HEK293 (cell line): ENCODE data around the gene CCDC28B.

Experiments
- CTCF ChIA-PET: fragments of 350-600 bp; formaldehyde crosslinking; extraction: SDS; loops from one replicate; lab custom pipeline; 2021; ENCODE audit warnings: antibody characterized with exemption; lab: Yijun Ruan, JAX
- POLR2A ChIA-PET: fragments of 300-600 bp; formaldehyde crosslinking; extraction: SDS; loops from one replicate; lab custom pipeline; 2020; ENCODE audit warnings: antibody characterized with exemption, inconsistent platforms; lab: Yijun Ruan, JAX
- H3K27ac ChIP-seq: fragments of 200-500 bp; sonication (Bioruptor generic); 2 replicates; pipeline ENCODE4 v1.5.1; 2014; ENCODE audit warnings: low read depth, low read length, control low read depth, inconsistent platforms; ENCODE audit errors: extremely low read depth
- H3K36me3 ChIP-seq, 2 experiments: fragments of 200-500 bp in 1 of 2; sonication (Bioruptor generic) in 1 of 2; 1 replicate in 1 of 2; 2 replicates in 1 of 2; pipeline ENCODE4 v1.5.1; 2014 to 2017; ENCODE audit warnings: inconsistent platforms in 2 of 2, low read length in 2 of 2; ENCODE audit not compliant: control insufficient read depth in 2 of 2, insufficient read depth in 1 of 2
- H3K4me1 ChIP-seq: fragments of 200-500 bp; sonication (Bioruptor generic); 2 replicates; pipeline ENCODE4 v1.5.1; 2014; ENCODE audit warnings: mild to moderate bottlenecking, low read length, inconsistent platforms; ENCODE audit not compliant: control insufficient read depth, insufficient read depth
- H3K4me3 ChIP-seq: 2 replicates; pipeline ENCODE4 v1.5.1; 2011; ENCODE audit warnings: low read depth, mild to moderate bottlenecking, control low read depth, low read length, moderate library complexity
- H3K9me3 ChIP-seq: fragments of 200-500 bp; sonication (Bioruptor generic); 2 replicates; pipeline ENCODE4 v1.5.1; 2014; ENCODE audit warnings: low read depth, low read length, inconsistent platforms; ENCODE audit not compliant: control insufficient read depth, insufficient read depth
- IKZF3 ChIP-seq: fragments of 450-650 bp; IDR thresholded peaks from 2 replicates; pipeline ENCODE4 v1.5.0; 2018; ENCODE audit warnings: missing biosample characterization, mild to moderate bottlenecking, missing genetic modification characterization, moderate library complexity
- KLF16 ChIP-seq: fragments of 450-650 bp; formaldehyde crosslinking; IDR thresholded peaks from 2 replicates; pipeline ENCODE4 v1.5.1; 2017; ENCODE audit warnings: missing biosample characterization, missing genetic modification characterization
- ZBTB7A ChIP-seq: fragments of 450-650 bp; formaldehyde crosslinking; IDR thresholded peaks from 2 replicates; pipeline ENCODE4 v1.5.1; 2016; ENCODE audit warnings: low read depth, missing biosample characterization, missing genetic modification characterization
- ZNF184 ChIP-seq: fragments of 450-650 bp; IDR thresholded peaks from 2 replicates; pipeline ENCODE4 v1.5.1; 2018; ENCODE audit warnings: missing biosample characterization, mild to moderate bottlenecking, missing genetic modification characterization
- ZNF223 ChIP-seq: fragments of 450-650 bp; formaldehyde crosslinking; IDR thresholded peaks from 2 replicates; pipeline ENCODE4 v1.5.1; 2016; ENCODE audit warnings: missing biosample characterization, missing genetic modification characterization
- ZNF302 ChIP-seq: fragments of 450-650 bp; formaldehyde crosslinking; IDR thresholded peaks from 2 replicates; pipeline ENCODE4 v1.5.1; 2016; ENCODE audit warnings: missing biosample characterization, missing genetic modification characterization, low read depth
- ZNF335 ChIP-seq: fragments of 450-650 bp; formaldehyde crosslinking; conservative IDR thresholded peaks from 2 replicates; pipeline ENCODE4 v1.5.1; 2016; ENCODE audit warnings: missing biosample characterization, missing genetic modification characterization
- ZNF514 ChIP-seq: fragments of 450-650 bp; formaldehyde crosslinking; IDR thresholded peaks from 2 replicates; pipeline ENCODE4 v1.5.1; 2016; ENCODE audit warnings: missing biosample characterization, missing genetic modification characterization
- ZNF530 ChIP-seq: fragments of 450-650 bp; formaldehyde crosslinking; IDR thresholded peaks from 2 replicates; pipeline ENCODE4 v1.5.1; 2016; ENCODE audit warnings: low read depth, missing biosample characterization, missing genetic modification characterization
- ZNF560 ChIP-seq: fragments of 450-650 bp; formaldehyde crosslinking; IDR thresholded peaks from 2 replicates; pipeline ENCODE4 v1.5.1; 2017; ENCODE audit warnings: missing biosample characterization, missing genetic modification characterization, borderline replicate concordance
- ZNF660 ChIP-seq: fragments of 450-650 bp; IDR thresholded peaks from 2 replicates; pipeline ENCODE4 v1.5.1; 2018; ENCODE audit warnings: missing biosample characterization, mild to moderate bottlenecking, missing genetic modification characterization
- TF ChIP-seq, protein P1 (sequence below): fragments of 450-650 bp; formaldehyde crosslinking; IDR thresholded peaks from 2 replicates; pipeline ENCODE4 v1.5.1; 2017; ENCODE audit warnings: missing biosample characterization, missing genetic modification characterization
- TF ChIP-seq, protein P2 (sequence below): fragments of 450-650 bp; formaldehyde crosslinking; IDR thresholded peaks from 2 replicates; pipeline ENCODE4 v1.5.1; 2017; ENCODE audit warnings: missing biosample characterization, missing genetic modification characterization
- TF ChIP-seq, protein P3 (sequence below): fragments of 450-650 bp; formaldehyde crosslinking; IDR thresholded peaks from 2 replicates; pipeline ENCODE4 v1.5.1; 2016; ENCODE audit warnings: missing biosample characterization, missing genetic modification characterization
- TF ChIP-seq, protein P4 (sequence below): fragments of 450-650 bp; formaldehyde crosslinking; IDR thresholded peaks from 2 replicates; pipeline ENCODE4 v1.5.1; 2016; ENCODE audit warnings: missing biosample characterization, missing genetic modification characterization

CCDC28B gene

DNA sequence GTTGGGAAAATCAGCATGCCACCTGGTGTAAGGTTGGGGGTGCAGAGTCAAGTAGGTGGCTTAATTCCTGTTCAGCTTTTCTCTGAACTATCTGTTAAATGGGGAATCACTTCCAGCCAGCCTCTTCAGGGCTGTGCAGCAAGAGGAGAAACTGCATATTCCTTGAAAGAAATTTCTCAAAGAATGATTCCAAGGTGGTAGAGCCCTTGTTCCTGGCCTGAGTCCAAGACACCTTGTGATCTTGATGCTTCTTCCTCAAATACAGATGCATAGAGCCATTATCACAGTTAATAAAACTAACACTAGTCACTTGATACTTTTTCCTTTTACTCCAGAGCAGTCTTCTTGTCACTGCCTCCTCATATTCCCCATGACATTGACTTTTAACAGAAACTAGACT, 15.7 kb upstream of the CCDC28B start:
- ChIA-PET POLR2A (interaction anchor here (1.2 kb wide), 1 partner anchor 16 kb away, joined by 6 read pairs; the partner anchor contains the start of gene CCDC28B), CTCF (no interaction called here)
- H3K4me3 ChIP-seq, result no peak overlapping the region
- TF ChIP-seq ZNF184 (tag by site-specific recombination), result peak; percentile 87; the same call in 1 of the 2 replicates
- TF ChIP-seq, protein P1, sequence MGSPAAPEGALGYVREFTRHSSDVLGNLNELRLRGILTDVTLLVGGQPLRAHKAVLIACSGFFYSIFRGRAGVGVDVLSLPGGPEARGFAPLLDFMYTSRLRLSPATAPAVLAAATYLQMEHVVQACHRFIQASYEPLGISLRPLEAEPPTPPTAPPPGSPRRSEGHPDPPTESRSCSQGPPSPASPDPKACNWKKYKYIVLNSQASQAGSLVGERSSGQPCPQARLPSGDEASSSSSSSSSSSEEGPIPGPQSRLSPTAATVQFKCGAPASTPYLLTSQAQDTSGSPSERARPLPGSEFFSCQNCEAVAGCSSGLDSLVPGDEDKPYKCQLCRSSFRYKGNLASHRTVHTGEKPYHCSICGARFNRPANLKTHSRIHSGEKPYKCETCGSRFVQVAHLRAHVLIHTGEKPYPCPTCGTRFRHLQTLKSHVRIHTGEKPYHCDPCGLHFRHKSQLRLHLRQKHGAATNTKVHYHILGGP (tag by site-specific recombination), result peak; percentile 40; the same call in 1 of the 2 replicates
- no peak for TF ChIP-seq ZNF530 (tag by site-specific recombination)
- TF ChIP-seq, protein P2, sequence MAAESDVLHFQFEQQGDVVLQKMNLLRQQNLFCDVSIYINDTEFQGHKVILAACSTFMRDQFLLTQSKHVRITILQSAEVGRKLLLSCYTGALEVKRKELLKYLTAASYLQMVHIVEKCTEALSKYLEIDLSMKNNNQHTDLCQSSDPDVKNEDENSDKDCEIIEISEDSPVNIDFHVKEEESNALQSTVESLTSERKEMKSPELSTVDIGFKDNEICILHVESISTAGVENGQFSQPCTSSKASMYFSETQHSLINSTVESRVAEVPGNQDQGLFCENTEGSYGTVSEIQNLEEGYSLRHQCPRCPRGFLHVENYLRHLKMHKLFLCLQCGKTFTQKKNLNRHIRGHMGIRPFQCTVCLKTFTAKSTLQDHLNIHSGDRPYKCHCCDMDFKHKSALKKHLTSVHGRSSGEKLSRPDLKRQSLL (tag by site-specific recombination), result 0 out of 2 replicates have a peak, but pooled peaks have one; percentile 17
- TF ChIP-seq ZNF660 (tag by site-specific recombination), result peak; percentile 46; the same call in 1 of the 2 replicates
- TF ChIP-seq, protein P3, sequence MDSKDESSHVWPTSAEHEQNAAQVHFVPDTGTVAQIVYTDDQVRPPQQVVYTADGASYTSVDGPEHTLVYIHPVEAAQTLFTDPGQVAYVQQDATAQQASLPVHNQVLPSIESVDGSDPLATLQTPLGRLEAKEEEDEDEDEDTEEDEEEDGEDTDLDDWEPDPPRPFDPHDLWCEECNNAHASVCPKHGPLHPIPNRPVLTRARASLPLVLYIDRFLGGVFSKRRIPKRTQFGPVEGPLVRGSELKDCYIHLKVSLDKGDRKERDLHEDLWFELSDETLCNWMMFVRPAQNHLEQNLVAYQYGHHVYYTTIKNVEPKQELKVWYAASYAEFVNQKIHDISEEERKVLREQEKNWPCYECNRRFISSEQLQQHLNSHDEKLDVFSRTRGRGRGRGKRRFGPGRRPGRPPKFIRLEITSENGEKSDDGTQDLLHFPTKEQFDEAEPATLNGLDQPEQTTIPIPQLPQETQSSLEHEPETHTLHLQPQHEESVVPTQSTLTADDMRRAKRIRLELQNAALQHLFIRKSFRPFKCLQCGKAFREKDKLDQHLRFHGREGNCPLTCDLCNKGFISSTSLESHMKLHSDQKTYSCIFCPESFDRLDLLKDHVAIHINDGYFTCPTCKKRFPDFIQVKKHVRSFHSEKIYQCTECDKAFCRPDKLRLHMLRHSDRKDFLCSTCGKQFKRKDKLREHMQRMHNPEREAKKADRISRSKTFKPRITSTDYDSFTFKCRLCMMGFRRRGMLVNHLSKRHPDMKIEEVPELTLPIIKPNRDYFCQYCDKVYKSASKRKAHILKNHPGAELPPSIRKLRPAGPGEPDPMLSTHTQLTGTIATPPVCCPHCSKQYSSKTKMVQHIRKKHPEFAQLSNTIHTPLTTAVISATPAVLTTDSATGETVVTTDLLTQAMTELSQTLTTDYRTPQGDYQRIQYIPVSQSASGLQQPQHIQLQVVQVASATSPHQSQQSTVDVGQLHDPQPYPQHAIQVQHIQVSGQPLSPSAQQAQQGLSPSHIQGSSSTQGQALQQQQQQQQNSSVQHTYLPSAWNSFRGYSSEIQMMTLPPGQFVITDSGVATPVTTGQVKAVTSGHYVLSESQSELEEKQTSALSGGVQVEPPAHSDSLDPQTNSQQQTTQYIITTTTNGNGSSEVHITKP, result peak; percentile 56
- TF ChIP-seq ZNF560 (tag by site-specific recombination), result no peak
- H3K36me3 ChIP-seq, result peaks cover 60 to 85% of the 10 kb centered on the region in 2 experiments
- no peaks in the 10 kb centered on the region for H3K9me3 ChIP-seq
- H3K27ac ChIP-seq, result no peak overlapping the region
- H3K4me1 ChIP-seq, result peaks cover 6% of the 10 kb centered on the region; the same call in 1 of the 2 replicates

DNA sequence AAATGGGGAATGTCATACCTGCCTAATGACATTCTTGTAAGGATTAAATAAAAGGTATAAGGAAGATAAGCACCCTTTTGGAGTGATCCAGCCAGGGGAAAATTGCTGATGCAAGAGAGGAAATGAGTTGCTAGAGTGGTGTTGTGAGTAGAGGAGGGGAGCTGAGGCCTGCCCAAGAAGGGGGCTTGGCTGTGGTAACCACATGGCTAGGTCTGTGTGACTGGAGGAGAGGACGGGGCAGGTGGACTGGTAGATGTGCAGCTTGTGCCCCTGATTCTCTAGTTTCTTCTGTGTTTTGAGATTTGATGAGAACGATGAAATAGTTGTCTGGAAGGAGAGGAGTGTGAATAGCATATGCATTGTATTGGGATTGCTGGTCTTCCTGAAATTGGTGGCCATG, 14.3 kb upstream of the CCDC28B start:
- TF ChIP-seq, protein P3, result 0 out of 2 replicates have a peak, but pooled peaks have one; percentile 33
- TF ChIP-seq KLF16 (tag by site-specific recombination) (peak; percentile 51; the same call in 1 of the 2 replicates), ZBTB7A (no peak), ZNF302 (no peak), ZNF514 (no peak), ZNF223 (tag by site-specific recombination) (no peak), IKZF3 (tag by site-specific recombination) (no peak), ZNF335 (tag by site-specific recombination) (0 out of 2 replicates have a peak, but pooled peaks have one; percentile 17)
- TF ChIP-seq, protein P4, sequence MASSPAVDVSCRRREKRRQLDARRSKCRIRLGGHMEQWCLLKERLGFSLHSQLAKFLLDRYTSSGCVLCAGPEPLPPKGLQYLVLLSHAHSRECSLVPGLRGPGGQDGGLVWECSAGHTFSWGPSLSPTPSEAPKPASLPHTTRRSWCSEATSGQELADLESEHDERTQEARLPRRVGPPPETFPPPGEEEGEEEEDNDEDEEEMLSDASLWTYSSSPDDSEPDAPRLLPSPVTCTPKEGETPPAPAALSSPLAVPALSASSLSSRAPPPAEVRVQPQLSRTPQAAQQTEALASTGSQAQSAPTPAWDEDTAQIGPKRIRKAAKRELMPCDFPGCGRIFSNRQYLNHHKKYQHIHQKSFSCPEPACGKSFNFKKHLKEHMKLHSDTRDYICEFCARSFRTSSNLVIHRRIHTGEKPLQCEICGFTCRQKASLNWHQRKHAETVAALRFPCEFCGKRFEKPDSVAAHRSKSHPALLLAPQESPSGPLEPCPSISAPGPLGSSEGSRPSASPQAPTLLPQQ, result 0 out of 2 replicates have a peak, but pooled peaks have one; percentile 36
- ChIA-PET POLR2A (no interaction called here), CTCF (no interaction called here)
- Histone ChIP-seq H3K4me3 (no peak overlapping the region), H3K4me1 (peaks cover 4% of the 10 kb centered on the region; the same call in 1 of the 2 replicates), H3K36me3 (peaks cover 73 to 91% of the 10 kb centered on the region in 2 experiments), H3K27ac (peak overlapping the region; percentile 24; the same call in 1 of the 2 replicates), H3K9me3 (no peaks in the 10 kb centered on the region)
